ENCODE measurements around the gene SFRP4.
A peak's percentile ranks its signal among the peaks of the same experiment; 100 is the strongest.
"Not testable (repeated sequence)": the region's sequence is repeated elsewhere in the genome, so short reads cannot be mapped to it uniquely, and the experiment has no call there.

The SFRP4 gene

GRCh38 chr7:37957221-37957970, 40.8 kb upstream of the SFRP4 start:
- peak overlapping the region; percentile 11 for H3K18ac ChIP-seq (ENCODE audit: low read length)
- no peak overlapping the region for H2BK5ac ChIP-seq (ENCODE audit: low read length)
- H2AK5ac ChIP-seq (ENCODE audit: low read depth, low read length), result no peak overlapping the region
- WGBS, 2 donors (ENCODE audit: extremely low coverage in 2 of 2, insufficient read length in 2 of 2, insufficient replicate concordance in 1 of 2), result no CpG with 5 or more reads among the region's 9 CpGs
- no peaks in the 10 kb centered on the region for H3K36me3 ChIP-seq (replicated peaks in 1 of 2; ENCODE audit: control insufficient read depth in 2 of 2, insufficient read depth in 2 of 2, low read length in 2 of 2)
- no peaks in the 10 kb centered on the region for H3K9me3 ChIP-seq (replicated peaks in 1 of 2; ENCODE audit: control insufficient read depth in 2 of 2, insufficient read depth in 1 of 2, low read depth in 1 of 2, low read length in 2 of 2)
- H3K4me3 ChIP-seq (ENCODE audit: low read length in 2 of 2), result no peak overlapping the region
- no peaks in the 10 kb centered on the region for H3K4me1 ChIP-seq (ENCODE audit: control insufficient read depth in 2 of 2, insufficient read depth in 1 of 2, low read depth in 1 of 2, low read length in 2 of 2)
- DNase-seq (ENCODE audit: low spot score), result no peak
- no peak overlapping the region for H3K14ac ChIP-seq (ENCODE audit: low read length)
- H3K9ac ChIP-seq (ENCODE audit: low read depth, low read length, poor library complexity), result no peak overlapping the region
- H3K4ac ChIP-seq (ENCODE audit: low read length), result no peak overlapping the region
- H2BK120ac ChIP-seq (ENCODE audit: low read depth, low read length), result no peak overlapping the region
- H4K8ac ChIP-seq (ENCODE audit: low read depth, low read length), result no peak overlapping the region
- no peaks in the 10 kb centered on the region for H3K79me1 ChIP-seq (ENCODE audit: low read depth, low read length)
- H3K23ac ChIP-seq (ENCODE audit: low read depth, low read length, poor library complexity), result no peak overlapping the region
- no peak overlapping the region for H3K4me2 ChIP-seq (ENCODE audit: insufficient read depth, low read length, poor library complexity, severe bottlenecking)
- H2AFZ ChIP-seq (ENCODE audit: low read length), result no peak overlapping the region
- H3K27me3 ChIP-seq (ENCODE audit: control insufficient read depth in 3 of 3, insufficient read depth in 3 of 3, low read depth in 1 of 3, low read length in 3 of 3), result no peaks in the 10 kb centered on the region
- H4K91ac ChIP-seq (ENCODE audit: low read depth, low read length, poor library complexity), result no peak overlapping the region
- H2BK12ac ChIP-seq (ENCODE audit: low read length), result peak overlapping the region; percentile 86
- H3K27ac ChIP-seq (replicated peaks; ENCODE audit: low read length), result no peak overlapping the region
- no peak overlapping the region for H2BK15ac ChIP-seq (ENCODE audit: low read length)

GRCh38 chr7:37956791-37957190, 40.2 kb upstream of the SFRP4 start:
- no peak overlapping the region for H3K14ac ChIP-seq (ENCODE audit: low read length)
- H2BK5ac ChIP-seq (ENCODE audit: low read length), result no peak overlapping the region
- H3K4me2 ChIP-seq (ENCODE audit: insufficient read depth, low read length, poor library complexity, severe bottlenecking), result no peak overlapping the region
- no peak overlapping the region for H2AK5ac ChIP-seq (ENCODE audit: low read depth, low read length)
- H3K79me1 ChIP-seq (ENCODE audit: low read depth, low read length), result no peaks in the 10 kb centered on the region
- H3K9me3 ChIP-seq (replicated peaks in 1 of 2; ENCODE audit: control insufficient read depth in 2 of 2, insufficient read depth in 1 of 2, low read depth in 1 of 2, low read length in 2 of 2), result no peaks in the 10 kb centered on the region
- DNase-seq (ENCODE audit: low spot score), result no peak
- no peak overlapping the region for H3K4ac ChIP-seq (ENCODE audit: low read length)
- H3K18ac ChIP-seq (ENCODE audit: low read length), result no peak overlapping the region
- H2AFZ ChIP-seq (ENCODE audit: low read length), result no peak overlapping the region
- H2BK12ac ChIP-seq (ENCODE audit: low read length), result no peak overlapping the region
- H2BK120ac ChIP-seq (ENCODE audit: low read depth, low read length), result no peak overlapping the region
- no peaks in the 10 kb centered on the region for H3K36me3 ChIP-seq (replicated peaks in 1 of 2; ENCODE audit: control insufficient read depth in 2 of 2, insufficient read depth in 2 of 2, low read length in 2 of 2)
- H3K27ac ChIP-seq (replicated peaks; ENCODE audit: low read length), result no peak overlapping the region
- no peak overlapping the region for H4K8ac ChIP-seq (ENCODE audit: low read depth, low read length)
- no peak overlapping the region for H3K23ac ChIP-seq (ENCODE audit: low read depth, low read length, poor library complexity)
- H3K4me1 ChIP-seq (ENCODE audit: control insufficient read depth in 2 of 2, insufficient read depth in 1 of 2, low read depth in 1 of 2, low read length in 2 of 2), result no peaks in the 10 kb centered on the region
- no peak overlapping the region for H2BK15ac ChIP-seq (ENCODE audit: low read length)
- H3K9ac ChIP-seq (ENCODE audit: low read depth, low read length, poor library complexity), result no peak overlapping the region
- H3K27me3 ChIP-seq (ENCODE audit: control insufficient read depth in 3 of 3, insufficient read depth in 3 of 3, low read depth in 1 of 3, low read length in 3 of 3), result no peaks in the 10 kb centered on the region
- no peak overlapping the region for H4K91ac ChIP-seq (ENCODE audit: low read depth, low read length, poor library complexity)
- H3K4me3 ChIP-seq (ENCODE audit: low read length in 2 of 2), result no peak overlapping the region

- H3K4me1 ChIP-seq (ENCODE audit: control insufficient read depth in 2 of 2, insufficient read depth in 1 of 2, low read depth in 1 of 2, low read length in 2 of 2); H2AFZ ChIP-seq (ENCODE audit: low read length); H4K91ac ChIP-seq (ENCODE audit: low read depth, low read length, poor library complexity); H3K27me3 ChIP-seq (ENCODE audit: control insufficient read depth in 3 of 3, insufficient read depth in 3 of 3, low read depth in 1 of 3, low read length in 3 of 3); H3K18ac ChIP-seq (ENCODE audit: low read length); H2BK120ac ChIP-seq (ENCODE audit: low read depth, low read length); H3K79me1 ChIP-seq (ENCODE audit: low read depth, low read length); H3K4ac ChIP-seq (ENCODE audit: low read length); H3K9me3 ChIP-seq (replicated peaks in 1 of 2; ENCODE audit: control insufficient read depth in 2 of 2, insufficient read depth in 1 of 2, low read depth in 1 of 2, low read length in 2 of 2); H3K27ac ChIP-seq (replicated peaks; ENCODE audit: low read length); H4K8ac ChIP-seq (ENCODE audit: low read depth, low read length); H3K9ac ChIP-seq (ENCODE audit: low read depth, low read length, poor library complexity); DNase-seq (ENCODE audit: low spot score); H2BK12ac ChIP-seq (ENCODE audit: low read length); H2BK5ac ChIP-seq (ENCODE audit: low read length); H3K23ac ChIP-seq (ENCODE audit: low read depth, low read length, poor library complexity); H3K36me3 ChIP-seq (replicated peaks in 1 of 2; ENCODE audit: control insufficient read depth in 2 of 2, insufficient read depth in 2 of 2, low read length in 2 of 2); H2AK5ac ChIP-seq (ENCODE audit: low read depth, low read length); H3K14ac ChIP-seq (ENCODE audit: low read length); H2BK15ac ChIP-seq (ENCODE audit: low read length); H3K4me3 ChIP-seq (ENCODE audit: low read length in 2 of 2); H3K4me2 ChIP-seq (ENCODE audit: insufficient read depth, low read length, poor library complexity, severe bottlenecking): not testable (repeated sequence)
- no CpG with 5 or more reads among the region's 1 CpG for WGBS, 2 donors (ENCODE audit: extremely low coverage in 2 of 2, insufficient read length in 2 of 2, insufficient replicate concordance in 1 of 2)
Observed at GRCh38 chr7:37954217-37954616, 37.6 kb upstream of the SFRP4 start.

GRCh38 chr7:37952240-37952639, 35.6 kb upstream of the SFRP4 start:
- Histone ChIP-seq H3K79me1 (ENCODE audit: low read depth, low read length) (no peaks in the 10 kb centered on the region), H3K36me3 (replicated peaks in 1 of 2; ENCODE audit: control insufficient read depth in 2 of 2, insufficient read depth in 2 of 2, low read length in 2 of 2) (no peaks in the 10 kb centered on the region), H4K91ac (ENCODE audit: low read depth, low read length, poor library complexity) (no peak overlapping the region), H3K4ac (ENCODE audit: low read length) (no peak overlapping the region), H3K23ac (ENCODE audit: low read depth, low read length, poor library complexity) (no peak overlapping the region), H3K4me3 (ENCODE audit: low read length in 2 of 2) (no peak overlapping the region), H3K4me2 (ENCODE audit: insufficient read depth, low read length, poor library complexity, severe bottlenecking) (no peak overlapping the region), H3K14ac (ENCODE audit: low read length) (no peak overlapping the region), H2BK120ac (ENCODE audit: low read depth, low read length) (no peak overlapping the region), H2BK5ac (ENCODE audit: low read length) (no peak overlapping the region), H2AFZ (ENCODE audit: low read length) (no peak overlapping the region), H3K18ac (ENCODE audit: low read length) (no peak overlapping the region), H4K8ac (ENCODE audit: low read depth, low read length) (no peak overlapping the region), H3K27me3 (ENCODE audit: control insufficient read depth in 3 of 3, insufficient read depth in 3 of 3, low read depth in 1 of 3, low read length in 3 of 3) (no peaks in the 10 kb centered on the region), H3K27ac (replicated peaks; ENCODE audit: low read length) (no peak overlapping the region), H3K4me1 (ENCODE audit: control insufficient read depth in 2 of 2, insufficient read depth in 1 of 2, low read depth in 1 of 2, low read length in 2 of 2) (peaks cover 0 to 4% of the 10 kb centered on the region in 2 donors), H2BK15ac (ENCODE audit: low read length) (no peak overlapping the region), H2BK12ac (ENCODE audit: low read length) (no peak overlapping the region), H3K9ac (ENCODE audit: low read depth, low read length, poor library complexity) (no peak overlapping the region), H2AK5ac (ENCODE audit: low read depth, low read length) (no peak overlapping the region), H3K9me3 (replicated peaks in 1 of 2; ENCODE audit: control insufficient read depth in 2 of 2, insufficient read depth in 1 of 2, low read depth in 1 of 2, low read length in 2 of 2) (peaks cover 0 to 2% of the 10 kb centered on the region in 2 donors)
- no CpG with 5 or more reads among the region's 2 CpGs for WGBS, 2 donors (ENCODE audit: extremely low coverage in 2 of 2, insufficient read length in 2 of 2, insufficient replicate concordance in 1 of 2)
- DNase-seq (ENCODE audit: low spot score), result no peak
